HCT116 (cell line): ENCODE data around the gene TTYH3. TPM values are rescaled to one million over a fixed set of nuclear protein-coding genes. Genes with fewer than 3 reads are reported as not detected.

Experiments
- ATAC-seq: fragments of 200-7000 bp; cut with Tn5 transposase; 2 replicates; pipeline ENCODE4 v1.9.1; 2020; ENCODE audit warnings: mild to moderate bottlenecking, moderate library complexity
- BruUV-seq: library from RNA; stranded (reverse); fragments of 400-500 nt; replicated peaks from 2 replicates; lab custom pipeline; 2021; lab: Mats Ljungman, UMichigan
- CTCF ChIA-PET: fragments of 300-600 bp; sonication (Branson Sonifier 250); formaldehyde crosslinking; loops from one replicate; lab custom pipeline; 2021; ENCODE audit warnings: antibody characterized with exemption; lab: Charles Lee
- POLR2A ChIA-PET: fragments of 300-600, 350-600 bp; sonication (Branson Sonifier 250); formaldehyde crosslinking; loops from one replicate; lab custom pipeline; 2021; ENCODE audit warnings: antibody characterized with exemption; lab: Charles Lee
- RAD21 ChIA-PET, 2 experiments: fragments of 300-600 bp; sonication (Branson Sonifier 250); formaldehyde crosslinking; loops; one replicate each; lab custom pipeline; 2023; ENCODE audit warnings: low total read pairs in 2 of 2; ENCODE audit not compliant: uncharacterized antibody in 2 of 2, unreplicated experiment in 2 of 2, low non-redundant PET in 1 of 2; lab: Charles Lee
- DNase-seq: peaks from one replicate; pipeline ENCODE4 v3.0.0-alpha.2; 2010; ENCODE audit warnings: low read depth, low spot score
- H2AFZ ChIP-seq: fragments of 200-600 bp; shearing (Covaris generic), sonication (generic); 2 replicates; pipeline ENCODE4 v1.6.1; 2017; ENCODE audit warnings: low read depth, mixed run types, mixed read lengths, antibody characterized with exemption, low read length; ENCODE audit not compliant: poor library complexity, severe bottlenecking
- H3K27ac ChIP-seq: 2 replicates; pipeline ENCODE4 v1.5.1; 2012; ENCODE audit warnings: low read depth, low read length
- H3K27me3 ChIP-seq: fragments of 200-600 bp; sonication (generic); 2 replicates; pipeline ENCODE4 v1.6.1; 2016; ENCODE audit warnings: mixed run types, low read length, mixed read lengths; ENCODE audit not compliant: insufficient read depth
- H3K36me3 ChIP-seq, 2 experiments: fragments of 200-500 bp in 1 of 2; fragments of 200-600 bp in 1 of 2; sonication (Bioruptor generic) in 1 of 2; sonication (generic) in 1 of 2; 2 replicates each; pipeline versions ENCODE4 v1.5.1 to v1.6.1; 2014 to 2016; ENCODE audit warnings: low read length in 2 of 2, inconsistent platforms in 1 of 2, mixed read lengths in 1 of 2, mixed run types in 1 of 2; ENCODE audit not compliant: insufficient read depth in 2 of 2, control insufficient read depth in 1 of 2
- H3K4me1 ChIP-seq, 2 experiments: fragments of 200-600 bp in 1 of 2; sonication (generic) in 1 of 2; 2 replicates each; pipeline versions ENCODE4 v1.5.1 to v1.6.1; 2012 to 2017; ENCODE audit warnings: low read length in 2 of 2, inconsistent platforms in 1 of 2, mild to moderate bottlenecking in 1 of 2, mixed read lengths in 1 of 2, mixed run types in 1 of 2, moderate library complexity in 1 of 2; ENCODE audit not compliant: insufficient read depth in 2 of 2, control insufficient read depth in 1 of 2
- H3K4me2 ChIP-seq: fragments of 200-600 bp; sonication (generic); 2 replicates; pipeline ENCODE4 v1.6.1; 2017; ENCODE audit warnings: mixed run types, low read length, mixed read lengths
- H3K4me3 ChIP-seq, 2 experiments: fragments of 200-600 bp in 1 of 2; sonication (generic) in 1 of 2; replicated peaks in 1 of 2; 2 replicates each; pipeline ENCODE4 v1.5.1; 2011 to 2016; ENCODE audit warnings: low read length in 2 of 2, control low read depth in 1 of 2, low read depth in 1 of 2, mild to moderate bottlenecking in 1 of 2, mixed read lengths in 1 of 2, mixed run types in 1 of 2
- H3K79me2 ChIP-seq: fragments of 200-600 bp; sonication (generic); 2 replicates; pipeline ENCODE4 v1.6.1; 2017; ENCODE audit warnings: mild to moderate bottlenecking, mixed run types, low read length, moderate library complexity, mixed read lengths; ENCODE audit not compliant: insufficient read depth
- H3K9ac ChIP-seq: fragments of 200-600 bp; sonication (generic); 2 replicates; pipeline ENCODE4 v1.6.1; 2016; ENCODE audit warnings: low read length, mixed read lengths
- H3K9me2 ChIP-seq: fragments of 200-600 bp; sonication (generic), shearing (Covaris generic); 2 replicates; pipeline ENCODE4 v1.6.1; 2017; ENCODE audit warnings: mixed run types, mild to moderate bottlenecking, moderate library complexity; ENCODE audit not compliant: insufficient read depth
- H3K9me3 ChIP-seq, 2 experiments: fragments of 200-500 bp in 1 of 2; fragments of 200-600 bp in 1 of 2; sonication (Bioruptor generic) in 1 of 2; sonication (generic) in 1 of 2; 2 replicates each; pipeline ENCODE4 v1.6.1; 2014 to 2017; ENCODE audit warnings: low read length in 2 of 2, mixed read lengths in 2 of 2, inconsistent platforms in 1 of 2, low read depth in 1 of 2, mild to moderate bottlenecking in 1 of 2, mixed run types in 1 of 2, moderate library complexity in 1 of 2; ENCODE audit not compliant: control insufficient read depth in 1 of 2, insufficient read depth in 1 of 2
- H4K20me1 ChIP-seq: fragments of 200-600 bp; sonication (generic), shearing (Covaris generic); 2 replicates; pipeline ENCODE4 v1.6.1; 2017; ENCODE audit warnings: mixed run types, mild to moderate bottlenecking, moderate library complexity; ENCODE audit not compliant: insufficient read depth
- FOSL1 ChIP-seq: IDR thresholded peaks from 2 replicates; pipeline ENCODE4 v1.6.1; 2012; ENCODE audit warnings: low read depth
- POLR2AphosphoS5 ChIP-seq: IDR thresholded peaks from 2 replicates; pipeline ENCODE4 v1.6.1; 2011; ENCODE audit warnings: mild to moderate bottlenecking, low read depth, low read length, moderate library complexity
- RAD21 ChIP-seq: IDR thresholded peaks from 2 replicates; pipeline ENCODE4 v1.6.1; 2012; ENCODE audit warnings: low read depth, mild to moderate bottlenecking
- YY1 ChIP-seq: IDR thresholded peaks from 2 replicates; pipeline ENCODE4 v1.6.1; 2011; ENCODE audit warnings: low read length, low read depth, moderate library complexity, mild to moderate bottlenecking; ENCODE audit not compliant: insufficient replicate concordance; ENCODE audit errors: extremely low read depth
- intact Hi-C: fragments of 100-400 bp; cut with micrococcal nuclease; formaldehyde crosslinking; loops from 2 replicates; pipeline ENCODE4 v1.10.0; 2022
- total RNA-seq: library from RNA; stranded (reverse); gene quantifications from one replicate; pipeline ENCODE4 v1.2.1, GENCODE V29; 2021; ENCODE audit not compliant: unreplicated experiment

TTYH3 gene
- total RNA-seq, 1 experiment from 2014 or later = 40.3 TPM

- H3K79me2 ChIP-seq = no peaks in the 10 kb centered on the region
- no peak overlapping the region for H2AFZ ChIP-seq
- CTCF ChIA-PET = no interaction called here
- ATAC-seq (no peak), DNase-seq (no peak)
- no peak overlapping the region for H3K27ac ChIP-seq
- no peaks in the 10 kb centered on the region for H3K9me2 ChIP-seq
- intact Hi-C loops = no loop called here
- no peaks in the 10 kb centered on the region for H3K27me3 ChIP-seq
- peaks cover 3 to 20% of the 10 kb centered on the region in 2 experiments for H3K4me1 ChIP-seq
- POLR2A ChIA-PET = no interaction called here
- H3K4me2 ChIP-seq = no peak overlapping the region
- TF ChIP-seq POLR2AphosphoS5 (no peak), YY1 (no peak), FOSL1 (no peak), RAD21 (no peak)
- H4K20me1 ChIP-seq = no peaks in the 10 kb centered on the region
- H3K9me3 ChIP-seq = no peaks in the 10 kb centered on the region
- no peak overlapping the region for H3K4me3 ChIP-seq
- no peaks in the 10 kb centered on the region for H3K36me3 ChIP-seq
- H3K9ac ChIP-seq = no peak overlapping the region
- RAD21 ChIA-PET = no interaction called here
- no TSS peak for BruUV-seq
These were observed 5.2 kb upstream of the TTYH3 start for GRCh38 chr7:2626498-2627117.

DNA sequence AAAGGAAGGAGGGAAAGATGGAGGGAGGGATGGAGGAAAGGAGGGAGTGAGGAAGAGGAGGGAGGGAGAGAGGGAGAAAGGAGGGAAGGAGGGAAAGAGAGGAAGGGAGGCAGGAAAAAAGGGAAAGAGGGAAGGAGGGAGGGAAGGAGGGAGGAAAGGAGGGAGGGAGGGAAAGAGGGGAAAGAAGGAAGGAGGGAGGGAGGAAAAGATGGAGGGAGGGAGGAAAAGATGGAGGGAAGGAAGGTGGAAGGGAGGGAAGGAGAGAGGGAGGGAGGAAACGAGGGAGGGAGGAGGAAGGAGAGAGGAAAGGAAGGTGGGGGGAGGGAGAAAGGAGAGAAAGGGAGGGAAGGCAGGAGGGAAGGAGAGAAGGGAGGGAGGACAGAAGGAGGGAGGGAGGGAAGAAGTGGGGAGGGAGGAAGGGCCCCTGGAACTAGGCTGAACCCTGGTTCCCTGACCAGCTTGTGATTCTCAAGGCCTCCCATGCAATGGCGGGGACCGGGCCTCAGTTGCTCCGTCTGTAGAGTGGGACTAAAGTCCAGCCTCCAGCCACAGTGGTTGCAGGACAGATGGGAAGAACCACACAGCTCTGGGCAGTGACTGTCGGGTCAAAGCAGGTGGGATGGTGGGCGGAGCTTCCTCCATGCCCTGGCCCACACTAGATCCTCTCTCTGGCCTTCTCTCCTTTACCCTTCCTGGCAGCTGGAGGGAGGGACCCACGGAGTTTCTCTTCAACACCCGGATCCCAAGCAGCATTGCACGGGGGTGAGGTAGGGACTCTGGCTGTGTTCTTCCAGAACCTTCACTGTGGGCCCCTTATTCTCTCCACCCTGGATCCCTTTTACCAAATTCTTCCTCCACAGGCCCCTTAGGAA lies 4.3 kb upstream of the TTYH3 start:
- Histone ChIP-seq H3K9ac (no peak overlapping the region), H2AFZ (no peak overlapping the region), H3K9me2 (no peaks in the 10 kb centered on the region), H3K4me3 (no peak overlapping the region), H3K4me1 (peaks cover 3 to 22% of the 10 kb centered on the region in 2 experiments), H3K36me3 (no peaks in the 10 kb centered on the region), H4K20me1 (no peaks in the 10 kb centered on the region), H3K79me2 (peaks cover 5% of the 10 kb centered on the region; the same call in 1 of the 2 replicates), H3K4me2 (no peak overlapping the region), H3K27ac (no peak overlapping the region), H3K27me3 (no peaks in the 10 kb centered on the region), H3K9me3 (no peaks in the 10 kb centered on the region)
- BruUV-seq = no TSS peak
- ChIA-PET RAD21 (no interaction called here), POLR2A (no interaction called here), CTCF (no interaction called here)
- intact Hi-C loops = no loop called here
- DNase-seq = no peak
- TF ChIP-seq RAD21 = no peak
- ATAC-seq = no peak
